ENCODE measurements around the gene ARTN.

DNA sequence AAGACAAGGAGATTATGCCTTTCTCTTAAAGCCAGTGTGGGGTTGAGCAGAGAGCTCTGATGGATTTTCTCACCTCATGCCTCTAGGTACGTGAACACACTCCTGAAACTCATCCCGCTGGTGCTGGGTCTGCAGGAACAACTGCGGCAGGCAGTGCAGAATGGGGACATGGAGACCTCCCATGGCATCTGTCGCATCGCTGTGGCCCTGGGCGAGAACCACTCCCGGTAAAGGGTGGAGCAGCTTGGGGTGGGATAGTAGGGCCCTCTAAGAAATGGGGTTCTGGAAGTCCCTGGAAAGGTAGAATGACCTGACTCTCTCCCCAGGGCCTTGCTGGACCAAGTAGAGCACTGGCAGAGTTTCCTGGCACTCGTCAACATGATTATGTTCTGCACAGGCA is 22.6 kb downstream of the ARTN start:
- TF ChIP-seq POLR2A (IDR thresholded peaks at IDR 0.05; ENCODE audit: low read depth, low read length), result no peak
- TF ChIP-seq POLR2AphosphoS5 (IDR thresholded peaks at IDR 0.05; ENCODE audit: low read depth, low read length), result no peak

All from GM12892 (cell line).